Measurements from ENCODE around the gene HMGCLL1. TPM values are rescaled to one million over a fixed set of nuclear protein-coding genes. Genes with fewer than 3 reads are reported as not detected.

The HMGCLL1 gene
- total RNA-seq, 4 donors from 2014 or later: 0.31 to 2.3 (median 1.3) TPM

DNA sequence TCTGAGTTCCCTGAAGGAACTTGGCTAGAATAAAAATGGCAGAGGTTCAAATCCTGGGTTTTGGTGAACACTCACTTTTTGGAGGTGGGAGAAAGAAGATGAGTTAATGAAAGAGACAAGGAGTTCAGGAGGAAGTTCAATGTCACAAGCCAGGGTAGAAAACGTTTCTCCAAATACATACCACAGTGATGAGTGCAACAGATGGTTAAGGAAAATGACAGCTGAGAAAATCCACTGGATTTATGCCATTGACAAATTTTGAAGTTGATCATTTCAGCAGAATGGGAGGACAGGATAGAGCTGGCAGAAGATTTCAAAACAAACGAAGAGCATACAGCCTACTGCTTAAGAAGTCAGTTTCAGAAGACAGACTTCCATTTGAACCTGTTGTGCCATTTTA, 129.0 kb downstream of the HMGCLL1 start:
- H3K27me3 ChIP-seq: no peaks in the 10 kb centered on the region
- 33 to 50% methylated on average over 1 to 2 of the region's 2 CpGs for WGBS, 2 donors (ENCODE audit: low coverage in 1 of 2)
- no peak overlapping the region for H3K27ac ChIP-seq
- H3K36me3 ChIP-seq: no peaks in the 10 kb centered on the region
- H3K4me3 ChIP-seq: no peak overlapping the region
- no peak for TF ChIP-seq POLR2AphosphoS5 (IDR thresholded peaks at IDR 0.05)
- TF ChIP-seq, protein P1, sequence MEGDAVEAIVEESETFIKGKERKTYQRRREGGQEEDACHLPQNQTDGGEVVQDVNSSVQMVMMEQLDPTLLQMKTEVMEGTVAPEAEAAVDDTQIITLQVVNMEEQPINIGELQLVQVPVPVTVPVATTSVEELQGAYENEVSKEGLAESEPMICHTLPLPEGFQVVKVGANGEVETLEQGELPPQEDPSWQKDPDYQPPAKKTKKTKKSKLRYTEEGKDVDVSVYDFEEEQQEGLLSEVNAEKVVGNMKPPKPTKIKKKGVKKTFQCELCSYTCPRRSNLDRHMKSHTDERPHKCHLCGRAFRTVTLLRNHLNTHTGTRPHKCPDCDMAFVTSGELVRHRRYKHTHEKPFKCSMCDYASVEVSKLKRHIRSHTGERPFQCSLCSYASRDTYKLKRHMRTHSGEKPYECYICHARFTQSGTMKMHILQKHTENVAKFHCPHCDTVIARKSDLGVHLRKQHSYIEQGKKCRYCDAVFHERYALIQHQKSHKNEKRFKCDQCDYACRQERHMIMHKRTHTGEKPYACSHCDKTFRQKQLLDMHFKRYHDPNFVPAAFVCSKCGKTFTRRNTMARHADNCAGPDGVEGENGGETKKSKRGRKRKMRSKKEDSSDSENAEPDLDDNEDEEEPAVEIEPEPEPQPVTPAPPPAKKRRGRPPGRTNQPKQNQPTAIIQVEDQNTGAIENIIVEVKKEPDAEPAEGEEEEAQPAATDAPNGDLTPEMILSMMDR (IDR thresholded peaks at IDR 0.05): no peak
- TF ChIP-seq POLR2A (IDR thresholded peaks at IDR 0.05): no peak
- no peak for TF ChIP-seq EP300 (IDR thresholded peaks at IDR 0.05)
- no peak for ATAC-seq
- no peaks in the 10 kb centered on the region for H3K9me3 ChIP-seq
- peaks cover 0 to 4% (median 0%) of the 10 kb centered on the region in 3 donors for H3K4me1 ChIP-seq

DNA sequence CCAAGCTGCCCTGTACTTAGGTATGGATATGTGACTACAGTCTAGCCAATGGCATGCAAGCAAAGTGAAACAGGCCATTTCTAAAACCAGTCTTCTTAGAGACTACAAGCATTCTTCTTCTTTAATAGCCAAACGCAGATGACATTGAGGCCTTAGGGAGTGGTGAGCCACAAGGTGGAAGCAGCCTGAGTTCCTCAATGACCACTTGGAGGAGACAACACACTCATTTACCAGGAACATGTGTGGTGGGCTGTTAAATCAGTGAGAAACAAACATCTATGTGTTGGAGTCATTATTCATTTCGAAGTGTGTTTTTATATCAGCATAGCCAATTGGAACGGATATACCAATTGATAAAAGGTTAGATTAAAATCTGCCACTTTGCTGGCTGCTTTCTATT, 129.8 kb downstream of the HMGCLL1 start:
- 63 to 80% methylated on average over 3 of the region's 3 CpGs for WGBS, 2 donors (ENCODE audit: low coverage in 1 of 2)
- ATAC-seq: no peak
- TF ChIP-seq, protein P1 (IDR thresholded peaks at IDR 0.05): peak in 1 of 4 experiments; percentile 21
- no peak for TF ChIP-seq EP300 (IDR thresholded peaks at IDR 0.05)
- H3K27me3 ChIP-seq: no peaks in the 10 kb centered on the region
- no peak overlapping the region for H3K27ac ChIP-seq
- H3K9me3 ChIP-seq: no peaks in the 10 kb centered on the region
- no peak overlapping the region for H3K4me3 ChIP-seq
- H3K4me1 ChIP-seq: peaks cover 0 to 4% (median 0%) of the 10 kb centered on the region in 3 donors
- no peaks in the 10 kb centered on the region for H3K36me3 ChIP-seq

DNA sequence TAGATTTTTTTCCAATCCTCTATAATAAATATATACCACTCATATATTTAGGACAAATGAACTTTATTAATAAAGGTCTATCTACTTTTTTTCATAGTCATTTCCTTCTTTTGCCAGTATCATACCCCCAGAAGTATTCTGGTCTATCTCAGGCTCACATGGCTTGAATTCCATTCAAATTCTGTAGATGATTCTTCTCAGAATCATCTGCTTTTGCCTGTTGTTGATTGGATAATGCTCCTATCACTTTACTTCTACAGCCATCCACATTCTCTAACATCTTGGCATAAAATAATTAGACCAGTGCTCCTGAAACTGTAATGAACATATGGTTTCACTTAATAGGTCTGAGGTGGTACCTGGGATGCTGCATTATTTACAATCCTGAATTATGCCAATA, 130.5 kb downstream of the HMGCLL1 start:
- ATAC-seq: no peak
- no peaks in the 10 kb centered on the region for H3K36me3 ChIP-seq
- TF ChIP-seq EP300 (IDR thresholded peaks at IDR 0.05) (no peak), POLR2A (IDR thresholded peaks at IDR 0.05) (no peak), POLR2AphosphoS5 (IDR thresholded peaks at IDR 0.05) (no peak)
- TF ChIP-seq, protein P1 (IDR thresholded peaks at IDR 0.05): no peak
- no peak overlapping the region for H3K27ac ChIP-seq
- peaks cover 0 to 4% (median 0%) of the 10 kb centered on the region in 3 donors for H3K4me1 ChIP-seq
- no peak overlapping the region for H3K4me3 ChIP-seq
- H3K9me3 ChIP-seq: no peaks in the 10 kb centered on the region
- H3K27me3 ChIP-seq: no peaks in the 10 kb centered on the region

DNA sequence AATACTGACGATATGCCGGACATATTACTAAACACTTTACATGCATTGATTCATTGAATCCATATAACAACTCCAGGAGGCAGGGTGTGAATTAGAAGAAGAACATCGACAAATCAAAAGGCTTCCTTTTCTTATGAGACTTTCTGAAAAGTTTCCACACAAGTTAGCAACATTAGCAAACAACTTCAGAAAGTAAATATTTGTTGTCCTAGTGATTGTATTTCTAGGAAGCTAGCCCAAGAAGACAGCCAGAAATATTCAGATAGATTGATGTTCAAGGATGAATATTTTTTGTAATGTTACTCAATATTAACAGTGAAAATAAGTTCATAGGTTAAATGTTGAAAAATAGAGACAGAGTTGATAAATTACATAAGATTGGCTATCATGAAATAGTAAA, 131.1 kb downstream of the HMGCLL1 start:
- Histone ChIP-seq H3K9me3 (no peaks in the 10 kb centered on the region), H3K27me3 (no peaks in the 10 kb centered on the region), H3K27ac (no peak overlapping the region), H3K36me3 (no peaks in the 10 kb centered on the region), H3K4me3 (no peak overlapping the region), H3K4me1 (peaks cover 0 to 4% (median 0%) of the 10 kb centered on the region in 3 donors)
- TF ChIP-seq POLR2AphosphoS5 (IDR thresholded peaks at IDR 0.05): no peak
- TF ChIP-seq, protein P1 (IDR thresholded peaks at IDR 0.05): no peak
- no peak for TF ChIP-seq EP300 (IDR thresholded peaks at IDR 0.05)
- no peak for TF ChIP-seq POLR2A (IDR thresholded peaks at IDR 0.05)
- WGBS, 2 donors (ENCODE audit: low coverage in 1 of 2): 77 to 93% methylated on average over 1 to 3 of the region's 3 CpGs
- ATAC-seq: no peak

DNA sequence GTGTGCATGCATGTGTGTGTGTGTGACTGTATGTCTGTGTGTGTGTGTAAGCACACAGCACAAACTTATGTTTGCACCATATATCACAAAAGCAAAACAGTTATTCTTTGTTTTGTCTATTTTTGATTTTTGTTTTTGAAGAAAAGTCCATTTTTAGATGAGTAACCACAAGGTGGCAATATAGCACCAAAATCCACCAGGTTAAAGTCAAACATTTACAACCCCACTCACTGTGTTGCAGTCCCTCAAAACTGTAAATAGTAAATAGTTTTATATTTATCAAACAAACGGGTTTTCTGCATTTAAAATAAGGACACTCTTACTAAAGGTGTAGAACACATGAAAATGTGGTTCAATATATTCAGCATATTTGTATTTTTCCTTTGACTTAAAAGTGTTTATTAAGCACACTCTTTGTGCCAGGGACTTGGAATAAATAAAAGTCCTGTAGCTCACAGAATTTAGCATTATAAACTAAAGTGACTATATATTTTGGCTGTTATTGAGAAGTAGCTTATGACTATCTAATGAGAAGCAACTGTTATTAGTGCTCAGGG, 133.3 kb downstream of the HMGCLL1 start:
- no peaks in the 10 kb centered on the region for H3K27me3 ChIP-seq
- no peaks in the 10 kb centered on the region for H3K9me3 ChIP-seq
- no peak for ATAC-seq
- peaks cover 0 to 4% (median 0%) of the 10 kb centered on the region in 3 donors for H3K4me1 ChIP-seq
- TF ChIP-seq, protein P1 (IDR thresholded peaks at IDR 0.05): peak; percentile 6 to 53 (median 51)
- TF ChIP-seq POLR2A (IDR thresholded peaks at IDR 0.05): no peak
- no peak for TF ChIP-seq POLR2AphosphoS5 (IDR thresholded peaks at IDR 0.05)
- TF ChIP-seq EP300 (IDR thresholded peaks at IDR 0.05): no peak
- H3K27ac ChIP-seq: no peak overlapping the region
- H3K36me3 ChIP-seq: no peaks in the 10 kb centered on the region
- no peak overlapping the region for H3K4me3 ChIP-seq
- WGBS, 2 donors (ENCODE audit: low coverage in 1 of 2): 0 to 4% methylated on average over 1 of the region's 1 CpG

Measured in gastroesophageal sphincter (tissue), 4 donors.